Mesodermal cell (in vitro differentiated cells): ENCODE results near the gene PIP4K2B.
"Not testable (repeated sequence)": the region's sequence is repeated elsewhere in the genome, so short reads cannot be mapped to it uniquely, and the experiment has no call there.

Source experiments
- H3K27ac ChIP-seq: 2 replicates; pipeline ENCODE4 v1.7.0; 2013; ENCODE audit warnings: mild to moderate bottlenecking, low read depth, low read length, moderate library complexity; ENCODE audit not compliant: severe bottlenecking
- H3K36me3 ChIP-seq: 2 replicates; pipeline ENCODE4 v1.7.1; 2013; ENCODE audit warnings: mild to moderate bottlenecking, low read length, moderate library complexity; ENCODE audit not compliant: control insufficient read depth, insufficient read depth
- H3K4me1 ChIP-seq: one replicate; pipeline ENCODE4 v1.7.1; 2013; ENCODE audit warnings: mild to moderate bottlenecking, low read length; ENCODE audit not compliant: insufficient read depth, control insufficient read depth, poor library complexity, severe bottlenecking
- H3K4me3 ChIP-seq: 2 replicates; pipeline ENCODE4 v1.7.0; 2013; ENCODE audit warnings: low read length, control low read depth, mild to moderate bottlenecking; ENCODE audit not compliant: insufficient read depth, poor library complexity, severe bottlenecking; ENCODE audit errors: extremely low read depth
- H3K9me3 ChIP-seq: 2 replicates; pipeline ENCODE4 v1.7.1; 2013; ENCODE audit warnings: mild to moderate bottlenecking, low read length, moderate library complexity; ENCODE audit not compliant: control insufficient read depth
- WGBS, 2 experiments: methylation state at CpG; one replicate each; pipeline ENCODE4 v1.1.5; 2013; ENCODE audit warnings: missing lambda C conversion rate in 2 of 2; ENCODE audit not compliant: insufficient coverage in 2 of 2; 5-methylcytosine and 5-hydroxymethylcytosine counted together

Gene PIP4K2B

GRCh38 chr17:38727736-38728135, 71.6 kb downstream of the PIP4K2B start:
- Histone ChIP-seq H3K4me1 (peaks cover 16% of the 10 kb centered on the region), H3K4me3 (no peak overlapping the region), H3K36me3 (peaks cover 10% of the 10 kb centered on the region), H3K9me3 (no peaks in the 10 kb centered on the region), H3K27ac (no peak overlapping the region)
- 100% methylated on average over 1 to 4 of the region's 5 CpGs for WGBS, 2 experiments

- H3K4me3 ChIP-seq, H3K27ac ChIP-seq, H3K36me3 ChIP-seq, H3K9me3 ChIP-seq: not testable (repeated sequence)
- 80 to 100% methylated on average over 1 to 5 of the region's 8 CpGs for WGBS, 2 experiments
- H3K4me1 ChIP-seq, result peaks cover 12% of the 10 kb centered on the region
These were observed 73.2 kb downstream of the PIP4K2B start for GRCh38 chr17:38726145-38726544.

GRCh38 chr17:38725066-38725465, 74.3 kb downstream of the PIP4K2B start:
- no peaks in the 10 kb centered on the region for H3K9me3 ChIP-seq
- no peak overlapping the region for H3K27ac ChIP-seq
- peaks cover 8% of the 10 kb centered on the region for H3K4me1 ChIP-seq
- H3K4me3 ChIP-seq, result no peak overlapping the region
- peaks cover 7% of the 10 kb centered on the region for H3K36me3 ChIP-seq
- 86 to 90% methylated on average over 7 to 10 of the region's 10 CpGs for WGBS, 2 experiments

- Histone ChIP-seq H3K4me1 (peaks cover 8% of the 10 kb centered on the region), H3K4me3 (no peak overlapping the region), H3K36me3 (peaks cover 7% of the 10 kb centered on the region), H3K27ac (no peak overlapping the region), H3K9me3 (no peaks in the 10 kb centered on the region)
- WGBS, 2 experiments, result 93 to 95% methylated on average over 6 to 14 of the region's 16 CpGs
These were observed 74.9 kb downstream of the PIP4K2B start for GRCh38 chr17:38724337-38724988.

- 96% methylated on average over 8 of the region's 16 CpGs; no CpG with 5 or more reads in 1 of the 2 experiments for WGBS, 2 experiments
- H3K9me3 ChIP-seq, result no peaks in the 10 kb centered on the region
- peaks cover 6% of the 10 kb centered on the region for H3K4me1 ChIP-seq
- peaks cover 15% of the 10 kb centered on the region for H3K36me3 ChIP-seq
- no peak overlapping the region for H3K27ac ChIP-seq
- H3K4me3 ChIP-seq, result no peak overlapping the region
These were observed 77.6 kb downstream of the PIP4K2B start for GRCh38 chr17:38721802-38722201.

- Histone ChIP-seq H3K27ac (no peak overlapping the region), H3K4me1 (peaks cover 6% of the 10 kb centered on the region), H3K9me3 (no peaks in the 10 kb centered on the region), H3K4me3 (no peak overlapping the region), H3K36me3 (peaks cover 22% of the 10 kb centered on the region)
- 95 to 100% methylated on average over 4 to 6 of the region's 6 CpGs for WGBS, 2 experiments
These were observed 78.4 kb downstream of the PIP4K2B start for GRCh38 chr17:38720941-38721340.

- Histone ChIP-seq H3K9me3 (no peaks in the 10 kb centered on the region), H3K4me3 (no peak overlapping the region), H3K27ac (no peak overlapping the region), H3K4me1 (peaks cover 6% of the 10 kb centered on the region), H3K36me3 (peaks cover 27% of the 10 kb centered on the region)
- 77 to 81% methylated on average over 27 to 33 of the region's 39 CpGs for WGBS, 2 experiments
These were observed 79.3 kb downstream of the PIP4K2B start for GRCh38 chr17:38719943-38720641.

- 78 to 80% methylated on average over 23 to 26 of the region's 29 CpGs for WGBS, 2 experiments
- Histone ChIP-seq H3K9me3 (no peaks in the 10 kb centered on the region), H3K4me1 (peaks cover 6% of the 10 kb centered on the region), H3K36me3 (peaks cover 33% of the 10 kb centered on the region), H3K27ac (no peak overlapping the region), H3K4me3 (no peak overlapping the region)
These were observed 79.9 kb downstream of the PIP4K2B start for GRCh38 chr17:38719289-38719942.

GRCh38 chr17:38717139-38717745, 82.1 kb downstream of the PIP4K2B start:
- no peak overlapping the region for H3K27ac ChIP-seq
- H3K4me1 ChIP-seq, result peaks cover 6% of the 10 kb centered on the region
- no peak overlapping the region for H3K4me3 ChIP-seq
- no peaks in the 10 kb centered on the region for H3K9me3 ChIP-seq
- WGBS, 2 experiments, result 94 to 95% methylated on average over 7 to 11 of the region's 12 CpGs
- H3K36me3 ChIP-seq, result peaks cover 44% of the 10 kb centered on the region

GRCh38 chr17:38716368-38717005, 82.9 kb downstream of the PIP4K2B start:
- peaks cover 52% of the 10 kb centered on the region for H3K36me3 ChIP-seq
- no peaks in the 10 kb centered on the region for H3K9me3 ChIP-seq
- 87 to 94% methylated on average over 15 to 18 of the region's 18 CpGs for WGBS, 2 experiments
- no peak overlapping the region for H3K27ac ChIP-seq
- no peak overlapping the region for H3K4me3 ChIP-seq
- H3K4me1 ChIP-seq, result peaks cover 3% of the 10 kb centered on the region
